Measurements from ENCODE around the gene ACOX2.
"Not testable (repeated sequence)": the region's sequence is repeated elsewhere in the genome, so short reads cannot be mapped to it uniquely, and the experiment has no call there.

The ACOX2 gene

GRCh38 chr3:58534592-58535494 is 2.1 kb downstream of the ACOX2 start:
- DNase-seq, result no peak

DNA sequence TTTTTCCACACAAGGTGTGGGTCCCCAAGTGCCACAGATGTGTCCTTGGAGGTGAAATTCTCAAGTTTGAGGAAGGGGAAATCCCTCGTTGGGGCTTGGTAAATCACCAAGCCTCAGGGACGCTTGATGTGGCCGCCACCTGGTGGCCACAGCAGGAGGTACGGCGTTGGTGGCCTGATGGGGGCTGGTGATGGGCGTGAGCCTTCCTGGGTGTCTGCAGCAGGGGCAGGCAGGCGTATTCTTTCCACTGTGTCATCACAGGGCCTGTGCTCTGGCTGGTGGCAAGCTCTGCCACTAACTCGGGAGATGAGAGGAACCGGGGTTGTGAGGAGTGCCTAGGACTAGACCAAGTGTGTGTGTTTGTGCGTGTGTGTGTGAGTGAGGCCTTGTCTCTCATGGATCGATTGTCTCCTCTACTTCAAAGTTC is 4.2 kb downstream of the ACOX2 start:
- peak; percentile 89 for DNase-seq

DNA sequence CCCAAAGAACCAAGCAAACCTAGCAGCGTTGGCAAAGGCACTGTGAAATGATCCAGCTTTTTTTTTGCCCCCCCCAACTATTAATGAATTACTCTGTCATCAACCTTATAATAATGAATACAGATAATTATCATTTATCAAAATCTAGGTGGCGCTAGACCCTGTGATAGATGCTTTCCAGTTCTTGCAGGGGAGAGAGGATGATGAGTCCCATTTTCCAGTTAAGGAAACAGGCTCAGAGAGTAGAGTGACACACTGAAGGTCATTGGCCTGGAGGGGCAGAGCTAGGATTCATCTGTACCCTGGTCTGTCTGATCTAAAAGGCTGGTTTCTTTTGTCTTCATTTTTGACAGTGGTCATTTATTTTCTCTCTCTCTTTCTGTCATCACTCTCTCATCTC is 5.0 kb downstream of the ACOX2 start:
- DNase-seq, result no peak

DNA sequence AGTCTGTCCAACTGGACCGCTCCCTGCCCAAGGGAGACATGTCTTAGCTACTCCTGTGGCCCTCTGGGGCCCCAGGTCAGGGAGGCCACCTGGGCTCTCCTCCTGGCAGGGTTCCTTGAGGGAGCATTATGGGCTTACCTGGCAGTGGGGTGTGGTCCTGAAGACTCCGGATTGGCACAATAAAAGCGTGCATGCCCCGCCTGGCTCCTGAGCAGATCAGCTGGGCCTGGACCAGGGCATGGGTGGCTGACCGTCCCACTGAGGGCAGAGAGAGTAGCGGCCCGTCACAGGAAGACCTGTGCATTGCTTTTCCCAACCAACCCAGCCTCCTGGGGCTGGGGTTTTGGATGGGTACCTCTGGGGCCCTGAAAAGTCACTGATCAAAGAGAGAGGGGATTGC is 5.4 kb downstream of the ACOX2 start:
- no peak for DNase-seq

DNA sequence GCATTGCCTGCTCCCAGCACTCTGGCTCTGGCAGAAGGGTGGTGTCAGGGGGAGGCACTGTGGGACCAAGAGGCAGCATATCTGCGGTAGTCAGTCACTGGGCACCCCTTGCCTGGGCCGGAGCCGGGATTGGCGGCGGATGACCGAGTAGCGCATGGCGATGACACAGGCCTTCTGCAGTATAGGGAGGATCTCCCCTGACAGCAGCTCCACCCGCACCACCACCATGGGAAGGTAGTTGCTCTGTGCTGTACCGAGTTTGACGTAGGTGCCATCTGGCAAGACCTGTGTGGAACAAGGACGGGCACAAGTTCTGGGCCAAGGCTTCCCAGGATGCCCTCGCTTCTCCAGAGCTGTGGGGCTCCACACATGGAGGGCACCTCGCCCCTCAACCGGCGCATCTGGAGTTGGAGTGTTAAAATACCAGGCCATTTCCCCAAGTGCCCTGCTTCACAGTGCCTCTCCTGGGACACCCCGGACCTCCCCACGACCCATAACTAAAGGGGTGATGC is 6.6 kb downstream of the ACOX2 start:
- DNase-seq, result no peak

DNA sequence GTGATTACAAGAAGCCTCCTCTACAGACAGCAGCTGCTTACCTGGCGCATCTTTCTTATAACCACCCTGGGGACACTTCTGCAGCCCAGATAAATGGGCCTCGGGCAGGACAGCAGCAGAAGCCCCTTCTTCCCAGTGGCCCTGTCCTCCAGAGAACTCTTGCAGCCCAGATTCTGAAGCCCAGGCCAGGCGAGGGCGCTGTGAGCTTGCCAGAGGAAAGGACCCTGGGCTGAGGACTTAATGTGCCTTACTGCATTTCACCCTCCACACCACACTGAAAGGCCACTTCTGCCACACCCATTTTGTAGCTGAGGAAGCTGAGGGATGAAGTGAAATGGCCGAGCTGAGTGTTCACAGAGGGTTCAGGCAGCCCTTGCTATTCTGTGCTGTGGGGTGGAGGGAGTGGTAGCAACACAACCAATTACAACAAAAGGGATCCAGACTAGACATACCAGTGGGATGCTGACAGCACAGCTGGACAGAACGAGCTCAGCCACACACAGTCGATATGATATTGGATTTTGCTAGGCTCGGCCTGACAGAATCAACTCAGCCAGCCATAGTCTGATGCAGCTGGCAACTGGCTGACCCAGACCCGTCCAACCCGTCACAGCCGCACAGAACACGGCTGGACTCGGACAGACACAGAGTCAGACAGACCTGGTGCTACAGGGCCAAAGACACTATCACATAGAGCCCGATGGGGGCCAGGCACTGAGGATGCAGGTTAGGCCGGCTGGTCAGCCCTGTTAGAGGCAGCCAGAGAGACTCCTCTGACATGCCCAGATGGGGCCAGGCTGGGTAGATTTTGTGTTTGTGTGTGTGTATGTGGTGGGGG is 7.3 kb downstream of the ACOX2 start:
- no peak for DNase-seq

- DNase-seq, result no peak
Measured at GRCh38 chr3:58528629-58529028, 8.4 kb downstream of the ACOX2 start.

- DNase-seq, result not testable (repeated sequence)
Measured at GRCh38 chr3:58527440-58527839, 9.6 kb downstream of the ACOX2 start.

GRCh38 chr3:58526515-58526957 is 10.5 kb downstream of the ACOX2 start:
- no peak for DNase-seq

DNA sequence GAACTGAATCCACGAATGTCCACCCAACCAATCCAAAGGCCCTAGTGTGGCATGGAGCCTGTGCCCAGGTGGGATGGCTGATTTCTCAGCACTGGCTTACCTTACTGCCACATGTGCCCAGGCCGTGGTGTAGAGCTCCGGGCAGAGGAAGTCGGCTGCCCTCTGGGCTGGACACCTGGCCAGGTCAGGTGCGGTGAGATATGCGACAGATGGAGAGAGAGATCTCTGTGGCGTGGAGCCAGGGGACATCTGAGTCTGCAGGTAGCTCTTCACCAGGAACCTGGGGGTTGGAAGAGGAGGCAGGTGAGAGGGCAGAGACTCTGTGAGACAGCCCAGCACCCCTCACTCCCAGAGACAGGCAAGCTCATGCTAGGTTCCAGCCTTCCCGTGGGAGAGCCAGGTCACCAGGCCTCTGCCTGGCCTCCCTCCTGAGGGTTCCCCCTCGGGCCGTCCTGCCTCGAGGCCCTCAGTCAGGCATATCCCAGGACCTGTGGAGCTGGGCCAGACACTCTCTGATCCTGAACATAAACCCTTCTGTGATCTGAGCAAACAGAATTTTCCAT is 12.6 kb downstream of the ACOX2 start:
- no peak for DNase-seq

GRCh38 chr3:58522759-58523425 is 14.1 kb downstream of the ACOX2 start:
- DNase-seq, result no peak

DNA sequence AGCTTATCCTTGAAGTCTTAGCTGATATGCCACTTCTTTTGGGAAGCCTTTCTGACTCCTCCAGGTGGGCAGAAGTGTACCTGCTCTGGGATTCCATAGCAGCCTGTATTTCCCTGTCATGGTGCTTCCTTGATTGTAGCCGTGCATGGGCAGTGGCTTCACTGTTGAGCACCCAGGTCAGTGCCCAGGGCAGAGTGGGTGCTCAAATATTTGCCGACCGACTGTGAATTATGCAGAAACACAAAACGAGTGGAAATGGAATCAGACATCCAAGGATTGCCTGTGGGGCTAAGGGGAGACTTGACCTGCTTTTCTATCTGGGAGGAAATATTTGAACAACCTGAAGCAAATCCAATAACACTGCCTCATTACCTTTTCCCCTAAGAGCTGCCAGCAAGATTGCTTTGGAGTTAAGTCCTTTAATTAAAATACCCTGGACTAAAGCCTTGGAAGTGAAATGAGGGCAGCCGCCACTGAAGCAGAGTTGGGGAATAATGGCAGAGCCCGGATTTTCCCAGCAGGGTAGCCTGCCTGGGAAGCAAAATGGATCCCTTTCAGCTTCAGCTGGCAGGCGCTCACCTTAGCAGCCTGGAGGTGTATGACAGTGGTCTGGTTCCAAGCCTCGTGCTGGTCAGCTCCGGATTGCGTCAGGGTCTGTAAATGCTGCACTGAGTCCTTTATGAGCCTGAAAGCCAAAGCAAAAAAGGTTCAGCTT is 14.9 kb downstream of the ACOX2 start:
- DNase-seq, result no peak

DNA sequence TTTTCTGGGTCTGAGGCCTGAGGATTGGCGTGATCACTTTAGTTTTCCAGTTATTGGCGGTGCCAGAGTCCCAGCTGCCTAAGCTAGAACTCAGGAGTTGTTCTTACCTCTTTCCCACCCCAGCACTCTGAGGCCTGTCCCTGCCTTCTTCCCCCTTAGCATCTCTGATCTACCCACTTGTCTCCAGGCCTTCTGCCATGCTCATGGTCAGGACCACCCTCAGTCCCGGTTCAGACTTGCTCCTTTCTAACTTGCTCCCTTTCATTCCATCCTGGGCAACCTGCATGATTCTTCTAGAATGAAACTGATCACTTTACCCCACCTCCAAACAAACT is 15.7 kb downstream of the ACOX2 start:
- no peak for DNase-seq

- no peak for DNase-seq
Measured at GRCh38 chr3:58520403-58521335, 16.3 kb downstream of the ACOX2 start.

- DNase-seq, result no peak
Measured at GRCh38 chr3:58519668-58520402, 17.2 kb downstream of the ACOX2 start.

DNA sequence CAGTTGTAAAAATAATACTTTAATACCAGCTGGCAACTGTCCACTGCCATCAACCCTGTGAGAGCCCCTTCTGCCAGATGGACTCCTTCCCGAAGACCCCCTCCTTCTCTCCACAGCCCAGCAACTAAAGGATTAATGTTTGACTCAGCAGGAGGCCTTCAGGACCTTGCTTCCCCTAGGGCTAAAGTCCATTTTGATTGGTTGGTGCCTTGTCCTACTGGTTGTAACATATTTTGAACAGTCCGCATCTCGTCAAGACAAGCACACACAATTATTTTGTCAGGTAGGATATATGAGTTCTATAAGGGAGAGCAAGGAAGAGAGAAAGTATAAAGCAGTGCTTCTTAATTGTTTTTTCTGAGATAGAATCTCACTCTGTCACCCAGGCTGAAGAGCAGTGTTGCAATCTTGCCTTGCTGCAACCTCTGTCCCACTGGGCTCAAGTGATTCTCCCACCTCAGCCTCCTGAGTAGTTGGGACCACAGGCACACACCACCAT is 18.6 kb downstream of the ACOX2 start:
- DNase-seq, result no peak

DNA sequence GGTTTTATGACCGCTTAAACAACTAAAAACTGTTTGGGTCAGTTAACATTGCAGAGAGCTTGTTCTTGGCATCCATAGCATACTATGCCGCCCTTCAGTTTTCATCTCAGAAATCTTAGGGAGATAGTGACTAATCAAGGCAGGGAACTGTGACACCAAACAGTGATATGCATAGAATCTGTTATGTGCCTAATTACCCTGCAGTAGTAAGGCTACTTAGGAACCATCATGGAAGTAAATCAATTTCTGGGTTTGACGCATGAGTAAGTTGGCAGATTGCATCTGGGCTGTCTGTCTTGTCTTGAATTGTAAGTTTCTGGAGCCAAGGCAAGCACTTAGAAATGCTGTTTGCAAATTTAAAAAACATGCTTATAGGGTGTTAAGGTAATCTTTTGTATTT is 22.6 kb downstream of the ACOX2 start:
- no peak for DNase-seq

GRCh38 chr3:58508437-58508836 is 28.6 kb downstream of the ACOX2 start:
- no peak for DNase-seq

DNA sequence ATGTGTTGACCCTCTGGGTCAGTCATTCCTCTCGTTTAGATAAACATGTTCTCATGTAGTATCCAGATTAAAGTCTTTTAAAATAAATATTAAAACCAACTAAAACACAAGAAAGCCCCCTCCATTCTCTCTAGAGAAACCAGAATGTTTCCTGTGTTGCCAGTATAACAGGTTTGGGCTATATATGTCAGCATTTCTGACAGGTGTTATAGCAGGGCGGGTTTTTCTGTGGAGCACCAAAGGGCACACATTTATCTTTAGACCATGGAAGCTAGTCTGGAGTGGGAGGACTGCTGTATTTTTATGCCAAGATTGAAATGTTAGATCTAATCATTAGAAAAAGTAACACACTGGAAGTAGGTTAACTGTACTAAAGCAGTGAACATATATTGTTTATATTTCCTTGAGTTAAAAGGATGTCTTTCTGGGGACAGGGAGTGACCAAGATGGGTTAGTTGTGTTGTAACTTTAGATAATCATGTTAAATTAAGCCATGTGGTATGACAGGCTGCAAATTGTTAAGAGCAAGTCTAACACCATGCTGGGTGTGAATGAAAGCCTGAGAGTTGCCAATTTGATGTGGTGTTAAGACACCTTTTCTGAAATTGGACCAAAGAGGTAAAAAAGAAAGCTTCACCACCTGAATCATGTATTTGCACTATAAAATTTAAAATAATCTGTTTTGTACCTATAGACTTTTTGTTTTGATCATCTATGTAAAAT is 29.5 kb downstream of the ACOX2 start:
- DNase-seq, result no peak
